ENCODE measurements around the gene FAM20B. TPM values are rescaled to one million over a fixed set of nuclear protein-coding genes. Genes with fewer than 3 reads are reported as not detected.

FAM20B gene
- total and polyA plus RNA-seq, 8 donors, result 5.4 to 24.6 (median 16.0) TPM

DNA sequence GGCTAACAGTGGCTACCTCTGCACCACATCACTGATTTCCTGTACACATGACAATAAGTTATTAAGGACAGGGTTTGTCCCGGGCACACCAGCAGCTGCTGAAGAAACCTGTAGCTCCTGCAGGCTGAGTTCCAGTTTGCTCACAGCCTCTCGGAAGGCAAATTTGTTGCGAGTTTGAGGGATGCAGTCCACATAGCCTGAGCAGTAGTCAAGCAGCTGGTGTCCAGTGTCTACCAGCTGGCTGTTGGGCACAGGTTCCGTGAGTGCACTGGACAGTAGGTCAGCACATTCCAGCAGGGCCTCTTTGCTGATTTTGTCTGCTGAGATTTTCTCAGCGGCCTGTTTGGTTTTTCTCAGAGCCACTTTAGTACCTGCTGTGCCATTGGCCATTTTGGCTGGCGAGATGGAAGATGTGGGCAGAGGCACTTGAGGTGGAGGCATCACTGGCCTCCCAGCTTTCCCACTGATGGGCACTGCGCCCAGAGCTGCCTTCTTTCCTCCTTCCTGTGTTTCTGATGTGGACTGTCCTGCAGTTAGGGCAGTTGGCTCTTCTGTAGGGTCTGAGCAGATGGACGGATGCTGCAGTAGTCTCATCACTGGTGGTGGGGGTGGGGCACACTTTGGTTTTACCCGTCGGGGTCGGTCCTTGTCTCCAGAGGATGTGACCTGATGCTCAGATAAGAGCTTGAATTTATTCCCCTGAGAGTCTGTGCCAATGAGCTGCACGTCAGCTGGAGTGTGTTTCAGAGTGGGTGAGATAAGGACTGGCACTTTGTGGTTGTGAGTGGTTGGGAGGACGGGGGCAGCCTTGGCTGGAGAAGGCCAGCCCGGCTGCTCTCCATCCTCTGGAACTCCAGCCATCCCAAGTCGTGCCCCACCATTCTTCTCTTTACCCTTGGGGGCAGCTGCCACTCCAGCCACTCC is 82.3 kb downstream of the FAM20B start:
- TF ChIP-seq, protein P1, sequence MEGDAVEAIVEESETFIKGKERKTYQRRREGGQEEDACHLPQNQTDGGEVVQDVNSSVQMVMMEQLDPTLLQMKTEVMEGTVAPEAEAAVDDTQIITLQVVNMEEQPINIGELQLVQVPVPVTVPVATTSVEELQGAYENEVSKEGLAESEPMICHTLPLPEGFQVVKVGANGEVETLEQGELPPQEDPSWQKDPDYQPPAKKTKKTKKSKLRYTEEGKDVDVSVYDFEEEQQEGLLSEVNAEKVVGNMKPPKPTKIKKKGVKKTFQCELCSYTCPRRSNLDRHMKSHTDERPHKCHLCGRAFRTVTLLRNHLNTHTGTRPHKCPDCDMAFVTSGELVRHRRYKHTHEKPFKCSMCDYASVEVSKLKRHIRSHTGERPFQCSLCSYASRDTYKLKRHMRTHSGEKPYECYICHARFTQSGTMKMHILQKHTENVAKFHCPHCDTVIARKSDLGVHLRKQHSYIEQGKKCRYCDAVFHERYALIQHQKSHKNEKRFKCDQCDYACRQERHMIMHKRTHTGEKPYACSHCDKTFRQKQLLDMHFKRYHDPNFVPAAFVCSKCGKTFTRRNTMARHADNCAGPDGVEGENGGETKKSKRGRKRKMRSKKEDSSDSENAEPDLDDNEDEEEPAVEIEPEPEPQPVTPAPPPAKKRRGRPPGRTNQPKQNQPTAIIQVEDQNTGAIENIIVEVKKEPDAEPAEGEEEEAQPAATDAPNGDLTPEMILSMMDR (IDR thresholded peaks at IDR 0.05), result no peak
- 87 to 90% methylated on average over 15 of the region's 15 CpGs for WGBS, 2 donors
- FAIRE-seq (no peak), ATAC-seq (no peak), DNase-seq (no peak)
- Histone ChIP-seq H3K27ac (no peak overlapping the region), H3K36me3 (peaks cover 0 to 52% (median 11%) of the 10 kb centered on the region in 3 donors), H3K9me3 (no peaks in the 10 kb centered on the region), H3K4me3 (no peak overlapping the region), H3K27me3 (no peaks in the 10 kb centered on the region), H3K4me1 (no peaks in the 10 kb centered on the region)
- intact Hi-C loops (cut with DNase I), result no loop called here

- FAIRE-seq (no peak), DNase-seq (no peak), ATAC-seq (no peak)
- no peaks in the 10 kb centered on the region for H3K9me3 ChIP-seq
- H3K36me3 ChIP-seq, result peaks cover 0 to 52% (median 11%) of the 10 kb centered on the region in 3 donors
- 89 to 100% methylated on average over 2 of the region's 2 CpGs for WGBS, 2 donors
- no peak overlapping the region for H3K27ac ChIP-seq
- no peaks in the 10 kb centered on the region for H3K27me3 ChIP-seq
- TF ChIP-seq, protein P1 (IDR thresholded peaks at IDR 0.05), result no peak
- no peaks in the 10 kb centered on the region for H3K4me1 ChIP-seq
- H3K4me3 ChIP-seq, result no peak overlapping the region
- intact Hi-C loops (cut with DNase I), result no loop called here
Measured at GRCh38 chr1:179108644-179109043, 83.0 kb downstream of the FAM20B start.

- no peaks in the 10 kb centered on the region for H3K9me3 ChIP-seq
- intact Hi-C loops (cut with DNase I), result no loop called here
- no peak overlapping the region for H3K4me3 ChIP-seq
- TF ChIP-seq, protein P1 (IDR thresholded peaks at IDR 0.05), result no peak
- H3K4me1 ChIP-seq, result no peaks in the 10 kb centered on the region
- H3K27me3 ChIP-seq, result no peaks in the 10 kb centered on the region
- no peak for FAIRE-seq
- H3K27ac ChIP-seq, result no peak overlapping the region
- peaks cover 0 to 40% (median 14%) of the 10 kb centered on the region in 3 donors for H3K36me3 ChIP-seq
- no peak for DNase-seq
- ATAC-seq, result no peak
- 91 to 98% methylated on average over 3 of the region's 3 CpGs for WGBS, 2 donors
Measured at GRCh38 chr1:179115181-179115580, 89.5 kb downstream of the FAM20B start.

- H3K36me3 ChIP-seq, result peaks cover 0 to 22% (median 14%) of the 10 kb centered on the region in 3 donors
- FAIRE-seq (no peak), ATAC-seq (no peak), DNase-seq (no peak)
- TF ChIP-seq, protein P1 (IDR thresholded peaks at IDR 0.05), result no peak
- intact Hi-C loops (cut with DNase I), result no loop called here
- H3K4me1 ChIP-seq, result no peaks in the 10 kb centered on the region
- no peak overlapping the region for H3K4me3 ChIP-seq
- no peaks in the 10 kb centered on the region for H3K27me3 ChIP-seq
- H3K9me3 ChIP-seq, result no peaks in the 10 kb centered on the region
- H3K27ac ChIP-seq, result no peak overlapping the region
Measured at GRCh38 chr1:179119513-179119912, 93.8 kb downstream of the FAM20B start.

DNA sequence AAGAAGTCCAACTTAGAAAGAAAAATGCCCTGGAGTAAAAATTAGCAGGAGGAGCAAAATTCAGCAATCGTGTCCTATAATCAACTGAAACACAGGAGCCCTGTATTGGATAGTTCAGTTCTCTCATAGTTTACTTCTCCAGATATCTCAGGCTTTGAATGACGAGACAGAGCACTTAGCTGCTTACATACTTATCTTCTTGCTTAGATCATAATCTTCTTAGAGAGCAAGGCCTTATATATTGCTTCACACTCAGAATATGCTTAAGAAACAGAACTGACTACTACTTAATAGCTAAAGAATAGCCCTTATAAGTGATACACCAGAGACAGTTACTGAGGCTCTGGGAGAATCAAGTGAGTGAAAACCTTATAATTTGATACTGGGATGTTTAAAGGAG is 95.0 kb downstream of the FAM20B start:
- intact Hi-C loops (cut with DNase I), result no loop called here
- FAIRE-seq (no peak), ATAC-seq (no peak), DNase-seq (no peak)
- TF ChIP-seq, protein P1 (IDR thresholded peaks at IDR 0.05), result no peak
- H3K27me3 ChIP-seq, result no peaks in the 10 kb centered on the region
- H3K4me1 ChIP-seq, result no peaks in the 10 kb centered on the region
- H3K27ac ChIP-seq, result no peak overlapping the region
- peaks cover 0 to 22% (median 14%) of the 10 kb centered on the region in 3 donors for H3K36me3 ChIP-seq
- WGBS, 2 donors, result 78% methylated on average over 2 of the region's 2 CpGs
- H3K4me3 ChIP-seq, result no peak overlapping the region
- no peaks in the 10 kb centered on the region for H3K9me3 ChIP-seq

All from pancreas (tissue), 10 donors.